GM12892 (cell line): ENCODE data around the gene ERG.

Source experiments
- POLR2A ChIP-seq: IDR thresholded peaks from 2 replicates; pipeline ENCODE4 v1.6.1; 2011; ENCODE audit warnings: low read depth, low read length, control low read depth
- POLR2AphosphoS5 ChIP-seq: IDR thresholded peaks from 2 replicates; pipeline ENCODE4 v1.6.1; 2011; ENCODE audit warnings: low read depth, low read length, control low read depth
- TAF1 ChIP-seq: IDR thresholded peaks from 2 replicates; pipeline ENCODE4 v1.6.1; 2011; ENCODE audit warnings: low read depth, mild to moderate bottlenecking, control low read depth, low read length, borderline replicate concordance

- TF ChIP-seq POLR2A (no peak), POLR2AphosphoS5 (no peak), TAF1 (no peak)
Measured at GRCh38 chr21:38459490-38459889, 38.8 kb downstream of the ERG start.
